HG02798 (cell line): ENCODE results near the gene CNTROB.

ENCODE experiments used
- ATAC-seq: cut with Tn5 transposase; IDR thresholded peaks from one replicate; pipeline ENCODE4 v1.9.1; 2021; ENCODE audit warnings: mild to moderate bottlenecking; ENCODE audit not compliant: unreplicated experiment, poor library complexity

Gene CNTROB

GRCh38 chr17:7931709-7932482, at the start of gene CNTROB, which contains the start of gene TRAPPC1:
Gene CNTROB (plus strand): TSS chr17:7932206. CDS start chr17:7933080, 874 bp downstream.
Gene TRAPPC1 (minus strand): TSS chr17:7931946. CDS start chr17:7931829, 117 bp downstream.
- peak; percentile 98 for ATAC-seq

DNA sequence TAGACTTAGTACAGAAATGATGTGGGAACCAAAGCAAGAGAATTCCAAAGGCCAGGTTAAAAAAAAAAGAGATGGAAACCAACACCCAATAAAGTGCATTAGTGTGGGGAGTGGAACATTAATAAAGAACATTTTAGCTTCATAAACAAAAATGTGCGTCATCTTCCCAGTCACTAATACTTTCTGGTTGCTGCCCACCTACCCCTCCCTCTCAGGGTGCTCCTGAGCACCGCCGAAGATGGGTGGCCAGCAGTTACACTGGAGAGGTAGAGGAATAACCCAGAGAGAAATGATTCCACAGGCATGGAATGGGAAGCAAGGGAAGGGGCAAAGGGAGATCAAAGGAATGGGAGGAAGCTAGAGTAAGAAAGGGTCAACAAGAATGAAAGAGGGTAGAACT, 49.4 kb upstream of the CNTROB start:
- ATAC-seq = no peak

DNA sequence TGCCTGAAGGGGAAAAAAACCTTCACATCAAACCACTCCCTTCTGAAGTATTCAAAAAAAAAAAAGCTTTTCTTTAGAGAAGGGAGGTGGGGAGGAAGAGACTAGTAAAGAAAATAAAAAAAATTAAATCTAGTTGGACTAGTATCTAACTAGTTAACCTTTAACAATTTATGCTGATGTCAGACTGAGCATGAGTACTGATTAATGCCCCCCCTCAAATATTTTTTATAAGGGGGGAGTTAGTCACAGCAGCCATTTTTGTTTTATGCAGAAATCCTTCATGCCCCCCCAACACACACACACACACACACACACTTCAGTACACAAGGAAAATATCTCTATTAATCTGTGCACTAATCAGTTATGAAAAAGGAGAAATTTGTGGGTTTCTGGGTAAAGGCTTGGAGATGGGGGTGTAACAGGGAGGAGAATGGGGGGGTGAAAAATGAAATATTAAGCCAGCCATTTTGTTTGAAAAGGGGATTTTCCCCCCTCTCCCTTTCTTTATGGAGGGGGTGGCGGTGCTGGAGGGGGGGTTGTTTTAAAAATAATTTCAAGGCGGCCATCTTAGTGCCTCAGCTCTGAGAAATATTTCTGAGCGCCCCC, 48.1 kb upstream of the CNTROB start:
- no peak for ATAC-seq

DNA sequence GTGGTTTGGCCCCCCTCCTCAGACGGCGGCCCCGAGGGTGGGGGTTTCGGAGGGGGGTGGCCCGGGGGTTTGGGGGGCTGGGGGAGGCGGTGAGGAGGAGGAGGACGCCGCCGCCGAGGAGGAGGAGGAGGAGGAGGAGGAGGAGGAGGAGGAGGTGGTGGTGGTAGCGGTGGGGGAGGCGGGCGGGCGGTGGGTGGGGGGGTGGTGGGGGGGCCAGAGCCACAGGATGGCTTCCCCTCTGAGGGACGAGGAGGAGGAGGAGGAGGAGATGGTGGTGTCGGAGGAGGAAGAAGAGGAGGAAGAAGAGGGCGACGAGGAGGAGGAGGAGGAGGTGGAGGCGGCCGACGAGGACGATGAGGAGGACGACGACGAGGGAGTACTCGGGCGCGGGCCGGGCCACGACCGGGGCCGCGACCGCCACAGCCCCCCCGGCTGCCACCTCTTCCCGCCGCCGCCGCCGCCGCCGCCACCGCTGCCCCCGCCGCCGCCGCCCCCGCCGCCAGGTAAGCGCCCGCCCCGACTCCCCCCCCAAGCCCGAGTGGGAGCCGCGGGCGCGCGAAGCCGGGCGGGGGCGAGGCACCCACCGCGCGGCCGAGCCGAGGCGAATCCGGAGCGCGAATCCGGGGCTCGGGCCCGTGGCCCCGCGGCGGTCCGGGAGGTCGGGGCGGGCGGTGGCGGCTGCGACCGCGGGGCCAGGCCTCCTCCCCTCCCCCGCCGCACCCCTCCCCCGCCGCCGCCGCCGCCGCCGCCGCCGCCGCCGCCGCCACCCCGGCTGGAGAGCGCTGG, 47.2 kb upstream of the CNTROB start:
- peak; percentile 26 for ATAC-seq

- ATAC-seq = peak; percentile 31
These were observed 46.4 kb upstream of the CNTROB start for GRCh38 chr17:7885367-7886226.

DNA sequence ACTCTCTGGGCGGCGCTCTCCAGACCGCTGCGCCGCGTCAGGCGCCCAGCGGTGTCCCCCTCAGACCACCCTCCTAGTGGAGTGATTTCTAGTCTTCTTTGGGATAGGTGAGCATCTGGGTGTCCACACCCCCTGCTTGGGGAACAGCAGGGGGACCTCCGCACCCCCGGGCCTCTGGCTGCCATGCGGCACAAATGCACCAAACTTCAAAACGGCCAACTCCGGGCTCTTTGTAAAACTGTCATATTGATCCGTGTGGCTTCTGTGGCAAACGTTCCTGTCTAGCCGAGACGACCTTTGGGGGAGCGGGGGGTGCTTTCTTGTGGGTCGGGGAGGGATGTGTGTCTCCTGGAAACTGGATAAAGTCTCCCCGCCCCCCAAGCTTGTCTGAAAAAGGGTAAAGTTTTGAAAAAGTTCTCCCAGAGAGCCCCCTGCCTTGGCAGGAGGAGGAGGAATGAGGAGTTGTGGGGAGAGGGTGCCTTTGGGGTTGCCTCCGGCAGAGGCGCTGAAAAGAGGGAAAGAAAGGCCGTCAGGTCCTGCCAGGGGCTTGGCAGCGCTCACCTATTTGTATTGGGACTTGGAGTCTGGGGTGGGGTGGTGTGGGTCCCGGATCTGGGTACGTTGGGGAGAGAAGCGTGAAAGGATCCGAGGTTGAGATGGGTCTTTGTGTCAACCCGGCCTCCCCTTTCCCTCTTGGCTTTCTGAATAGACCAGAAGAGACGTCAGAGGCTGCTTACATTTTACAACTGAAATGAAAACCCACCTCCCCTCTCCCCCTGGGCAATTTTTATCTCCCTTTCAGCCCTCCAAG, 45.6 kb upstream of the CNTROB start:
- ATAC-seq = no peak

- no peak for ATAC-seq
These were observed 44.9 kb upstream of the CNTROB start for GRCh38 chr17:7887038-7887481.

DNA sequence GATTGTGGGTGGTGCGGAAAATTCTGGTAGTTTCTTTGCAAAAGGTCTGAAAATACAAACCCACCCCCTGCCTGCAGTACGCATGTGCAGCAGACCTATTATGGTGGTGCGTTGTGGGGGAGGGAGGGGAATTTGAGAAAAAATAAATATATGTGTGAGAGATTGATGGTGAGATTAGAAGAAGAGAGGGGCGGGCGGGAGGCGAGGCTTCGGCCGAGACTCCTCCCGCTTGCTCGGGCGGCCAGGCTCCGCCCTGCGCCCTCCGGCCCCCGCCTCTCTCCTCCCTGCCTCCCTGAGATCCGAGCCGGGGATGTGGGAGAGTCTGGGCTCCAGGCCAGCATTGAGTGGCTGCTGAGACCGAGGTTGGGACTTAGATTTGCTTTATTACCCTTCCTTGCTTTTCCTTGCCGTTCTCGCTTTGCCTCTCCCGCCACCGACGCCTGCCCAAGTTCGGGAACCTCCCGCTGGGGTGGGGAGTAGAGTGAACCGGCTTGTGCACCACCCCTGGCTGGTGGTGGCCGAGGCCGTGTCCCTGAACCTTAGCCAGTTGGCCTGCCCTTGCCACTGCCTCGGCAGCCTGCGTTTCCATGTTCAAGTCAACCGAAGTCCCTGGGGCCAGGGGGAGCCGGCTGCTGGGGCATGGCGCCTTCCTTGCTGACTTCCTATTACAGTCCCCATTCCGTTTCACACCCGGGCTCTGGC, 44.4 kb upstream of the CNTROB start:
- ATAC-seq = peak; percentile 61

DNA sequence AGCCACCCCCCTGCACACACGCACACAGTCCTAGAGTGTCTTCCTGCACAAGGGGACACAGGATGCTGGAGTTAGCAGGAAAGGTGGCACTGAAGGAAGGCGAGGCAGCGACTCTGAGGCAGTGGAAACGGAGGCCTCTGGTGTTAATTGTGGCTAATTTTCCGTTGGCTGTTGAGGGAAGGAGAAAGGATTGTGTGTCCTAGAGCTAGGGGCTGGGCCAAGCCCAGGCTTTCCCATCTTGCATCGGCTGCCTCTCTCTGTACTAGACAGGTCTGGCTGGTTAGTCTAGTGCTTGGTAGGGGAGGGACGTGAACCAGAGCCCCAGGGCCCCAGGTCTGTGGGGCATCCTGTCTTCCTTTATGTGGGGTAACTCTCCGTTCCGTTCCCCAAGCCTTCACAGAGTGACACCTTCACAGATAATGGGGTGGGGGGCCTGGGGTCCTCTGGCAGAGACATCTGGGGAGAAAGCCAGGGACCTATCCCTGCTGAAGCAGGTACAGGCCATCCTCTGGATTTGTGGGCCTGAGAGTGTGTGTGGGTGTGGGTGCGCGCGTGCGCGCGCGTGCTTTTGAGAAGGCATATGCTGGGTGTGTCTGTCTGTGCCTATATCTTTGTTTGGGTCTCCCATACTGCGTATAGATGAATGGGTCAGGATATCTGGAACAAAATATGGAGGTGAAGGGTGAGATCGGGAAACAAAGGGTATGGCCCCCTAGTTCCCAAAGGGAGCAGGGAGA, 43.7 kb upstream of the CNTROB start, which contains the start of gene CHD3:
Gene CHD3, plus strand, starts transcription at position 606 of the 737 bp plus-strand sequence. CDS start 212 bp downstream, outside the sequence.
- ATAC-seq = no peak

DNA sequence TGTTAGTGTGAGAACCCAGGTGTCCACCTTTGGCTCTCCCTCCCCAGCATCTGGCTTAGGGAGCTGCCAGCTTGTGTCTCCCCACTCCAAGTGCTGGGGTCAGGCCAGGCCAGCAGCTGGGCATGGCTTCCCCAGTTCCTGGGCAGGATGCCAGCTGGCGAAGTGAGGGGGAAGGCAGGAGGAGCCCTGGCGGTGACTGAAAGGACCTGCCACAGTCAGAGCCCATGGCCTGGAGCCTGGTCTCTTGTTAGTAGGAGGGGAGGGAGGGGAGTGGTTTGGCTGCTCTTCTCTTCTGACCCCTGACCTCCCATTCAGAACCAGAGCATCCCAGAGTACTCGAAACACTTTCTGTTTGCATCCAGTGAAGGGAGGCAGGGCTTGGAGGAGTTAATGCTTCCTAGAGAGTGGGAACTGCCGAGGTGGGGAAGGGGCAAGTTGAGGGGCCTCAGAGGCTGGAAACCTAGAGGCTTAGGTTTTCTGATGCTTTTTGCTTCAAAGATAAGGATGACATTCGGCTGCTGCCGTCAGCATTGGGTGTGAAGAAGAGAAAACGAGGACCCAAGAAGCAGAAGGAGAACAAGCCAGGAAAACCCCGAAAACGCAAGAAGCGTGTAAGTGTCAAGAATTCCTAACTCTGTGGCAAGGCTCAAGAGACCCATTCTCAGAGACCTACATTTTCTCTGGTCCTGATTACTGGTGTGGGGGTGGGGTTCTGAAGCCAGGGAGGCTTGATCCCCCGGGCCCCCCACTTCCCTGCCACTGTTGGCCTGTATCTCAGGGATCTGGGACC, 42.6 kb upstream of the CNTROB start:
- ATAC-seq = no peak

DNA sequence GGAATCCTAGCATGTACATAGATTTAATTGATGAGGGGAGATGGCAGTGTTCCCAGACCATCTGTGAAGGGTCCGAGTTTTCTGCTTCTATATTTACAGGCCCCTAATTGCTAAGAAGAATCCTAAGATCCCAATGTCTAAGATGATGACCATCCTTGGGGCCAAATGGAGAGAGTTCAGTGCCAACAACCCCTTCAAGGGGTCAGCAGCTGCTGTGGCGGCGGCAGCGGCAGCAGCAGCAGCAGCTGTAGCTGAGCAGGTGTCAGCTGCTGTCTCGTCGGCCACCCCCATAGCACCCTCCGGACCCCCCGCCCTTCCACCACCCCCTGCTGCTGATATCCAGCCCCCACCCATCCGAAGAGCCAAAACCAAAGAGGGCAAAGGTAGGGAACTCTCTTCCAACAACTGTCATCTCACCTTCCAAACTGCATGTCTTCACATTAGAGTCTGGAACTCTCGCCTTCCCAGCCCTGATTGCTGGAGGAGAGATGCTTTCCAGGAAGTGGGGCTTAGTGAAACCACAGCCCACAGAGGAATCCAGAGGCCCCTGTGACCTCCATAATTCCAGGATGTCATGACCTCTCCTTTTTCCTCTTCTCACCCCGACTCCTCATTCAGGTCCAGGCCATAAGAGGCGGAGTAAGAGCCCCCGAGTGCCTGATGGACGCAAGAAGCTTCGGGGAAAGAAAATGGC, 38.7 kb upstream of the CNTROB start:
- ATAC-seq = no peak

GRCh38 chr17:7894226-7894625, 37.8 kb upstream of the CNTROB start:
- ATAC-seq = no peak

- ATAC-seq = no peak
These were observed 37.1 kb upstream of the CNTROB start for GRCh38 chr17:7894866-7895265.

DNA sequence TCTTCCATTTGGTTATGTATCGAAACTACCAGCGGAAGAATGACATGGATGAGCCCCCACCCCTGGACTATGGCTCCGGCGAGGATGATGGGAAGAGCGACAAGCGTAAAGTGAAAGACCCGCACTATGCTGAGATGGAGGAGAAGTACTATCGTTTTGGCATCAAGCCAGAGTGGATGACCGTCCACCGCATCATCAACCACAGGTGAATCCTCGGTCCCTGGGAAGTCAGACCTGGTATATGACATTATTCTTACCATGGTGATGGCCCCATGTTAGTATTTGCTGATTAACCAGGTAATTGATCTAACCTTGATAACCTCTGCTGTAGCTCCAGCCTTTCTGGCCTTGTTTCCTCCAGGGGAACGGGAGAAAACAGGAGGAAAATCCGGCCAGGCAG, 34.9 kb upstream of the CNTROB start:
- ATAC-seq = no peak

DNA sequence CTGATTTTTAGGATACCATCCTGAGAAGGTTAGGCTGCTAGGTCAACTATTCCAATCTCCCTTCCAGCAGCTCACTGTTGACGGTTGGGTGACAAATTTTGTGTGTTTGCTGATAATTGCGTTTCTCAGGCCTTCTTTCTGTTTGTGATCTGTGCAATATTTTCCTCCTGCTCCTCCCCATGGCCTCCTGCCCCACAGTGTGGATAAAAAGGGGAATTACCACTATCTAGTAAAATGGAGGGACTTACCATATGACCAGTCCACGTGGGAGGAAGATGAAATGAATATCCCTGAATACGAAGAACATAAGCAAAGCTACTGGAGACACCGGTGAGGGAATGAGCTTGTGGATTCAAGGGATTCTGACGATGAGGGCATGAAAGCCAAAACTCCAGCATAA, 34.2 kb upstream of the CNTROB start:
- ATAC-seq = no peak
